HCT116 (cell line): Measurements from ENCODE around the gene KLHDC10.

ENCODE experiments used
- POLR2A ChIP-seq: IDR thresholded peaks from 2 replicates; pipeline ENCODE4 v1.7.0; 2011; ENCODE audit warnings: borderline replicate concordance; ENCODE audit not compliant: insufficient read depth, insufficient read length; ENCODE audit errors: extremely low read depth
- RAD21 ChIP-seq: IDR thresholded peaks from 2 replicates; pipeline ENCODE4 v1.6.1; 2012; ENCODE audit warnings: low read depth, mild to moderate bottlenecking
- SRF ChIP-seq: IDR thresholded peaks from 2 replicates; pipeline ENCODE4 v1.6.1; 2012; ENCODE audit warnings: low read depth
- TF ChIP-seq, protein P1 (sequence below), 3 experiments: fragments of 200-600 bp in 1 of 3; sonication (generic) in 1 of 3; IDR thresholded peaks in 2 of 3; conservative IDR thresholded peaks in 1 of 3; 2 replicates each; pipeline ENCODE4 v1.5.1; 2012 to 2017; ENCODE audit warnings: low read depth in 2 of 3, low read length in 2 of 3, antibody characterized with exemption in 1 of 3, borderline replicate concordance in 1 of 3, control low read depth in 1 of 3, mild to moderate bottlenecking in 1 of 3, mixed read lengths in 1 of 3, mixed run types in 1 of 3, moderate library complexity in 1 of 3; ENCODE audit not compliant: insufficient read depth in 1 of 3

DNA sequence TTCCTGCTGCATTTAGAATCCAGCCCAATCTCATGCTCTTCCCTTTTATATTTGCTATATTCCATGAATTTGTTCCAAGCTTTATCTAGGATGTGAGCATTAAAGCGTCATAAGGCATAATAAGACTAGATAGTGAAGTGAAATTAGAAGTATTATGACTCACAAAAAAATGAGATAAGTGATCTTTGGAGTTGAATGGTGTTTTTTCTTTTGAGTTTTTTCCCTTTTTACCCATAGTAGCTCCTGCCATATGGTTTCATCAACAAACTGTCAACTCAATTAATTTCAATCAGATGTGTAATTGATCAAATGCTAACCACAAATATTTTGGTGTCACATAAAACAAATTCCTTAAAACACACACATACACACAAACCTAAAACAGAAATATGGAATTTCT is 17.0 kb downstream of the KLHDC10 start:
- TF ChIP-seq, protein P1, sequence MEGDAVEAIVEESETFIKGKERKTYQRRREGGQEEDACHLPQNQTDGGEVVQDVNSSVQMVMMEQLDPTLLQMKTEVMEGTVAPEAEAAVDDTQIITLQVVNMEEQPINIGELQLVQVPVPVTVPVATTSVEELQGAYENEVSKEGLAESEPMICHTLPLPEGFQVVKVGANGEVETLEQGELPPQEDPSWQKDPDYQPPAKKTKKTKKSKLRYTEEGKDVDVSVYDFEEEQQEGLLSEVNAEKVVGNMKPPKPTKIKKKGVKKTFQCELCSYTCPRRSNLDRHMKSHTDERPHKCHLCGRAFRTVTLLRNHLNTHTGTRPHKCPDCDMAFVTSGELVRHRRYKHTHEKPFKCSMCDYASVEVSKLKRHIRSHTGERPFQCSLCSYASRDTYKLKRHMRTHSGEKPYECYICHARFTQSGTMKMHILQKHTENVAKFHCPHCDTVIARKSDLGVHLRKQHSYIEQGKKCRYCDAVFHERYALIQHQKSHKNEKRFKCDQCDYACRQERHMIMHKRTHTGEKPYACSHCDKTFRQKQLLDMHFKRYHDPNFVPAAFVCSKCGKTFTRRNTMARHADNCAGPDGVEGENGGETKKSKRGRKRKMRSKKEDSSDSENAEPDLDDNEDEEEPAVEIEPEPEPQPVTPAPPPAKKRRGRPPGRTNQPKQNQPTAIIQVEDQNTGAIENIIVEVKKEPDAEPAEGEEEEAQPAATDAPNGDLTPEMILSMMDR (IDR thresholded peaks at IDR 0.05 in 2 of 3, conservative IDR thresholded peaks at IDR 0.05 in 1 of 3; ENCODE audit: borderline replicate concordance in 1 of 3, insufficient read depth in 1 of 3, low read depth in 2 of 3, low read length in 2 of 3) = no peak
- TF ChIP-seq SRF (no peak), POLR2A (no peak), RAD21 (no peak)
